Type B pancreatic cell (in vitro differentiated cells): ENCODE measurements around the gene ABL1. TPM values are rescaled to one million over a fixed set of nuclear protein-coding genes. Genes with fewer than 3 reads are reported as not detected.

Source experiments
- DNase-seq: peaks from one replicate; pipeline ENCODE4 v3.0.0; 2021; ENCODE audit warnings: mixed read lengths; ENCODE audit not compliant: unreplicated experiment; ENCODE audit errors: extremely low spot score
- H3K27ac Mint-ChIP-seq: 2 replicates; pipeline ENCODE4 v1.8.0; 2021; ENCODE audit warnings: mild to moderate bottlenecking, mixed read lengths
- H3K27me3 Mint-ChIP-seq: 2 replicates; pipeline ENCODE4 v1.8.0; 2021; ENCODE audit warnings: mixed read lengths
- H3K36me3 Mint-ChIP-seq: 2 replicates; pipeline ENCODE4 v1.8.0; 2021; ENCODE audit warnings: mixed read lengths
- H3K4me1 Mint-ChIP-seq: one replicate; pipeline ENCODE4 v1.8.0; 2021; ENCODE audit warnings: mixed read lengths; ENCODE audit not compliant: unreplicated experiment
- H3K4me3 Mint-ChIP-seq: 2 replicates; pipeline ENCODE4 v1.8.0; 2021; ENCODE audit warnings: mild to moderate bottlenecking, mixed read lengths
- H3K9me3 Mint-ChIP-seq: 2 replicates; pipeline ENCODE4 v1.8.0; 2021; ENCODE audit warnings: mixed read lengths
- total RNA-seq: library from RNA; stranded (reverse); gene quantifications from 2 replicates; pipeline ENCODE4 v1.2.1, GENCODE V29; 2021; ENCODE audit warnings: low replicate concordance
- TF ChIP-seq, protein P1 (sequence below): fragments of 200-600 bp; sonication (generic); conservative IDR thresholded peaks from 2 replicates; pipeline ENCODE4 v1.5.0; 2021; ENCODE audit warnings: antibody characterized with exemption, mild to moderate bottlenecking

Gene ABL1
- total RNA-seq, 1 donor from 2014 or later = 91.8 TPM

- Mint-ChIP-seq H3K27ac (peak overlapping the region; percentile 18), H3K4me1 (peaks cover 60% of the 10 kb centered on the region), H3K27me3 (no peaks in the 10 kb centered on the region), H3K36me3 (peaks cover 33% of the 10 kb centered on the region), H3K4me3 (no peak overlapping the region), H3K9me3 (no peaks in the 10 kb centered on the region)
- TF ChIP-seq, protein P1, sequence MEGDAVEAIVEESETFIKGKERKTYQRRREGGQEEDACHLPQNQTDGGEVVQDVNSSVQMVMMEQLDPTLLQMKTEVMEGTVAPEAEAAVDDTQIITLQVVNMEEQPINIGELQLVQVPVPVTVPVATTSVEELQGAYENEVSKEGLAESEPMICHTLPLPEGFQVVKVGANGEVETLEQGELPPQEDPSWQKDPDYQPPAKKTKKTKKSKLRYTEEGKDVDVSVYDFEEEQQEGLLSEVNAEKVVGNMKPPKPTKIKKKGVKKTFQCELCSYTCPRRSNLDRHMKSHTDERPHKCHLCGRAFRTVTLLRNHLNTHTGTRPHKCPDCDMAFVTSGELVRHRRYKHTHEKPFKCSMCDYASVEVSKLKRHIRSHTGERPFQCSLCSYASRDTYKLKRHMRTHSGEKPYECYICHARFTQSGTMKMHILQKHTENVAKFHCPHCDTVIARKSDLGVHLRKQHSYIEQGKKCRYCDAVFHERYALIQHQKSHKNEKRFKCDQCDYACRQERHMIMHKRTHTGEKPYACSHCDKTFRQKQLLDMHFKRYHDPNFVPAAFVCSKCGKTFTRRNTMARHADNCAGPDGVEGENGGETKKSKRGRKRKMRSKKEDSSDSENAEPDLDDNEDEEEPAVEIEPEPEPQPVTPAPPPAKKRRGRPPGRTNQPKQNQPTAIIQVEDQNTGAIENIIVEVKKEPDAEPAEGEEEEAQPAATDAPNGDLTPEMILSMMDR = no peak
- DNase-seq = no peak
These were observed 27.2 kb downstream of the ABL1 start for GRCh38 chr9:130862217-130862616.

- H3K36me3 Mint-ChIP-seq = peaks cover 29% of the 10 kb centered on the region
- H3K4me1 Mint-ChIP-seq = peaks cover 58% of the 10 kb centered on the region
- H3K9me3 Mint-ChIP-seq = no peaks in the 10 kb centered on the region
- H3K4me3 Mint-ChIP-seq = no peak overlapping the region
- TF ChIP-seq, protein P1 = no peak
- no peaks in the 10 kb centered on the region for H3K27me3 Mint-ChIP-seq
- no peak for DNase-seq
- peak overlapping the region; percentile 18 for H3K27ac Mint-ChIP-seq
These were observed 27.7 kb downstream of the ABL1 start for GRCh38 chr9:130862747-130863146.

DNA sequence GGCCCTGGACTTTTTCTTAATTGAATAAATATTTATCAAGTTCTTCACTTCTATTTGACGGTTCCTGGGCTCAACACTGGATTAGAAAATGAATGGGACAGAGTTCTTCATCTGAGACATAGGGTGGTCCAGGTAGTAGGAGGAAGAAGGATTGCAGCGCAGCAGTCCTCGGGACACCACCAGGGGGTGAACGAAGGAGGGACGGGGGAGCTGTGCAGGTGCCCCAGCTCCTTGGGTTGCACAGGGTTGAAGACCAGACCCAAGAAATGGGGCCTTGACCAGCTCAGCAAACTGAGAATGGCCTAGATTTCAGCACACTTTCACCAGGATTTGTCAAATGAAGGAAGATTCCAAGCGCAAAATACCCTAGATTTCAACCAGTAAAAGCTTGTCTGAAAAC lies 29.5 kb downstream of the ABL1 start:
- Mint-ChIP-seq H3K4me3 (no peak overlapping the region), H3K9me3 (no peaks in the 10 kb centered on the region), H3K36me3 (peaks cover 25% of the 10 kb centered on the region), H3K27ac (no peak overlapping the region), H3K4me1 (peaks cover 50% of the 10 kb centered on the region), H3K27me3 (no peaks in the 10 kb centered on the region)
- DNase-seq = no peak
- TF ChIP-seq, protein P1 = no peak

DNA sequence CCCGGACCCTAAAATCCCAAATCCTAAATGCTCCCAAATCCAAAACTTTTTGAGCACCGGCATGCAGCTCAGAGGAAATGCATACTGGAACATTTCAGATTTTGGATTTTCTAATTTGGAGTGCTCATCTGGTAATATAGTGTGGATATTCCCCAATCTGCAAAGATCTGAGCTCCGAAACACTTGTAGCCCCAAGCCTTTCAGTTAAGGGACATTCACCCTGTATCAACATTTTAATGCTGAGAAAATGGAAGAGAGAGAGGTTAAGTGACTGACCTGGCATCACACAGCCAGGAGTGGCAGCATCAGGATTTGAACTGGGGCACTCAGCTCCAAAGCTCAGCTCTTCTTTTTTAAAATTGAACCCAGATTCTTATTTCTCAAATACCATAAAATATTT lies 30.9 kb downstream of the ABL1 start:
- Mint-ChIP-seq H3K27me3 (no peaks in the 10 kb centered on the region), H3K27ac (no peak overlapping the region), H3K4me3 (no peak overlapping the region), H3K4me1 (peaks cover 47% of the 10 kb centered on the region), H3K36me3 (peaks cover 27% of the 10 kb centered on the region), H3K9me3 (no peaks in the 10 kb centered on the region)
- TF ChIP-seq, protein P1 = no peak
- no peak for DNase-seq

GRCh38 chr9:130866474-130866965 lies 31.5 kb downstream of the ABL1 start:
- Mint-ChIP-seq H3K9me3 (no peaks in the 10 kb centered on the region), H3K36me3 (peaks cover 31% of the 10 kb centered on the region), H3K27me3 (no peaks in the 10 kb centered on the region), H3K27ac (peak overlapping the region; percentile 55), H3K4me3 (no peak overlapping the region), H3K4me1 (peaks cover 44% of the 10 kb centered on the region)
- no peak for DNase-seq
- TF ChIP-seq, protein P1 = peak; percentile 98

- no peak overlapping the region for H3K27ac Mint-ChIP-seq
- TF ChIP-seq, protein P1 = no peak
- H3K9me3 Mint-ChIP-seq = no peaks in the 10 kb centered on the region
- peaks cover 35% of the 10 kb centered on the region for H3K36me3 Mint-ChIP-seq
- peaks cover 36% of the 10 kb centered on the region for H3K4me1 Mint-ChIP-seq
- no peaks in the 10 kb centered on the region for H3K27me3 Mint-ChIP-seq
- H3K4me3 Mint-ChIP-seq = no peak overlapping the region
- no peak for DNase-seq
These were observed 32.5 kb downstream of the ABL1 start for GRCh38 chr9:130867556-130867955.
